HEK293 (cell line): ENCODE measurements around the gene NPAP1.
A peak's percentile ranks its signal among the peaks of the same experiment; 100 is the strongest.

ENCODE experiments used
- CTCF ChIA-PET: fragments of 350-600 bp; formaldehyde crosslinking; extraction: SDS; loops from one replicate; lab custom pipeline; 2021; ENCODE audit warnings: antibody characterized with exemption; lab: Yijun Ruan, JAX
- POLR2A ChIA-PET: fragments of 300-600 bp; formaldehyde crosslinking; extraction: SDS; loops from one replicate; lab custom pipeline; 2020; ENCODE audit warnings: antibody characterized with exemption, inconsistent platforms; lab: Yijun Ruan, JAX
- H3K27ac ChIP-seq: fragments of 200-500 bp; sonication (Bioruptor generic); 2 replicates; pipeline ENCODE4 v1.5.1; 2014; ENCODE audit warnings: low read depth, low read length, control low read depth, inconsistent platforms; ENCODE audit errors: extremely low read depth
- H3K36me3 ChIP-seq, 2 experiments: fragments of 200-500 bp in 1 of 2; sonication (Bioruptor generic) in 1 of 2; 1 replicate in 1 of 2; 2 replicates in 1 of 2; pipeline ENCODE4 v1.5.1; 2014 to 2017; ENCODE audit warnings: inconsistent platforms in 2 of 2, low read length in 2 of 2; ENCODE audit not compliant: control insufficient read depth in 2 of 2, insufficient read depth in 1 of 2
- H3K4me1 ChIP-seq: fragments of 200-500 bp; sonication (Bioruptor generic); 2 replicates; pipeline ENCODE4 v1.5.1; 2014; ENCODE audit warnings: mild to moderate bottlenecking, low read length, inconsistent platforms; ENCODE audit not compliant: control insufficient read depth, insufficient read depth
- H3K4me3 ChIP-seq: 2 replicates; pipeline ENCODE4 v1.5.1; 2011; ENCODE audit warnings: low read depth, mild to moderate bottlenecking, control low read depth, low read length, moderate library complexity
- H3K9me3 ChIP-seq: fragments of 200-500 bp; sonication (Bioruptor generic); 2 replicates; pipeline ENCODE4 v1.5.1; 2014; ENCODE audit warnings: low read depth, low read length, inconsistent platforms; ENCODE audit not compliant: control insufficient read depth, insufficient read depth
- BCL11B ChIP-seq: fragments of 450-650 bp; formaldehyde crosslinking; IDR thresholded peaks from 2 replicates; pipeline ENCODE4 v1.5.1; 2016; ENCODE audit warnings: low read depth, missing biosample characterization, missing genetic modification characterization
- FEZF1 ChIP-seq: fragments of 450-650 bp; formaldehyde crosslinking; IDR thresholded peaks from 2 replicates; pipeline ENCODE4 v1.5.1; 2016; ENCODE audit warnings: missing biosample characterization, missing genetic modification characterization
- GLI2 ChIP-seq: fragments of 450-650 bp; formaldehyde crosslinking; IDR thresholded peaks from 2 replicates; pipeline ENCODE4; 2017; ENCODE audit warnings: missing biosample characterization, missing genetic modification characterization, low read depth, borderline replicate concordance
- MYNN ChIP-seq: fragments of 450-650 bp; formaldehyde crosslinking; IDR thresholded peaks from 2 replicates; pipeline ENCODE4 v1.5.1; 2016; ENCODE audit warnings: missing biosample characterization, missing genetic modification characterization, borderline replicate concordance
- MZF1 ChIP-seq: fragments of 450-650 bp; formaldehyde crosslinking; IDR thresholded peaks from 2 replicates; pipeline ENCODE4 v1.5.1; 2017; ENCODE audit warnings: missing biosample characterization, missing genetic modification characterization, borderline replicate concordance
- PRDM1 ChIP-seq: fragments of 450-650 bp; formaldehyde crosslinking; IDR thresholded peaks from 2 replicates; pipeline ENCODE4; 2016; ENCODE audit warnings: missing biosample characterization, missing genetic modification characterization
- SCRT2 ChIP-seq: fragments of 450-650 bp; formaldehyde crosslinking; IDR thresholded peaks from 2 replicates; pipeline ENCODE4 v1.5.1; 2016; ENCODE audit warnings: missing biosample characterization, missing genetic modification characterization
- YY1 ChIP-seq: fragments of 450-650 bp; formaldehyde crosslinking; IDR thresholded peaks from 2 replicates; pipeline ENCODE4 v1.5.1; 2018; ENCODE audit warnings: missing biosample characterization, missing genetic modification characterization
- ZBTB20 ChIP-seq: fragments of 450-650 bp; formaldehyde crosslinking; IDR thresholded peaks from 2 replicates; pipeline ENCODE4 v1.5.1; 2016; ENCODE audit warnings: missing biosample characterization, missing genetic modification characterization
- ZFP37 ChIP-seq: fragments of 450-650 bp; formaldehyde crosslinking; IDR thresholded peaks from 2 replicates; pipeline ENCODE4 v1.5.1; 2016; ENCODE audit warnings: missing biosample characterization, missing genetic modification characterization
- ZFP41 ChIP-seq: fragments of 450-650 bp; formaldehyde crosslinking; IDR thresholded peaks from 2 replicates; pipeline ENCODE4 v1.5.1; 2016; ENCODE audit warnings: missing biosample characterization, missing genetic modification characterization, borderline replicate concordance
- ZIC2 ChIP-seq: fragments of 450-650 bp; formaldehyde crosslinking; IDR thresholded peaks from 2 replicates; pipeline ENCODE4 v1.5.1; 2016; ENCODE audit warnings: missing biosample characterization, missing genetic modification characterization
- ZNF10 ChIP-seq: fragments of 450-650 bp; formaldehyde crosslinking; IDR thresholded peaks from 2 replicates; pipeline ENCODE4 v1.5.1; 2017; ENCODE audit warnings: missing biosample characterization, missing genetic modification characterization
- ZNF138 ChIP-seq: fragments of 450-650 bp; formaldehyde crosslinking; IDR thresholded peaks from 2 replicates; pipeline ENCODE4 v1.5.1; 2016; ENCODE audit warnings: missing biosample characterization, missing genetic modification characterization, borderline replicate concordance
- ZNF175 ChIP-seq: fragments of 450-650 bp; formaldehyde crosslinking; IDR thresholded peaks from 2 replicates; pipeline ENCODE4 v1.5.1; 2016; ENCODE audit warnings: missing biosample characterization, missing genetic modification characterization
- ZNF223 ChIP-seq: fragments of 450-650 bp; formaldehyde crosslinking; IDR thresholded peaks from 2 replicates; pipeline ENCODE4 v1.5.1; 2016; ENCODE audit warnings: missing biosample characterization, missing genetic modification characterization
- ZNF248 ChIP-seq: fragments of 450-650 bp; formaldehyde crosslinking; IDR thresholded peaks from 2 replicates; pipeline ENCODE4 v1.5.1; 2017; ENCODE audit warnings: missing biosample characterization, missing genetic modification characterization
- ZNF404 ChIP-seq: fragments of 450-650 bp; formaldehyde crosslinking; IDR thresholded peaks from 2 replicates; pipeline ENCODE4 v1.5.1; 2017; ENCODE audit warnings: missing biosample characterization, missing genetic modification characterization
- ZNF416 ChIP-seq: fragments of 450-650 bp; formaldehyde crosslinking; IDR thresholded peaks from 2 replicates; pipeline ENCODE4 v1.5.1; 2016; ENCODE audit warnings: missing biosample characterization, missing genetic modification characterization
- ZNF510 ChIP-seq: fragments of 450-650 bp; formaldehyde crosslinking; IDR thresholded peaks from 2 replicates; pipeline ENCODE4 v1.5.1; 2018; ENCODE audit warnings: mild to moderate bottlenecking, missing genetic modification characterization, missing biosample characterization; ENCODE audit not compliant: insufficient replicate concordance
- ZNF521 ChIP-seq: fragments of 450-650 bp; formaldehyde crosslinking; IDR thresholded peaks from 2 replicates; pipeline ENCODE4 v1.5.1; 2017; ENCODE audit warnings: missing biosample characterization, mild to moderate bottlenecking, missing genetic modification characterization
- ZNF529 ChIP-seq: fragments of 450-650 bp; formaldehyde crosslinking; IDR thresholded peaks from 2 replicates; pipeline ENCODE4 v1.5.1; 2017; ENCODE audit warnings: missing genetic modification characterization, missing biosample characterization; ENCODE audit not compliant: insufficient replicate concordance
- ZNF707 ChIP-seq: fragments of 450-650 bp; formaldehyde crosslinking; IDR thresholded peaks from 2 replicates; pipeline ENCODE4 v1.5.1; 2016; ENCODE audit warnings: missing biosample characterization, missing genetic modification characterization
- ZNF747 ChIP-seq: fragments of 450-650 bp; formaldehyde crosslinking; IDR thresholded peaks from 2 replicates; pipeline ENCODE4 v1.5.1; 2016; ENCODE audit warnings: missing biosample characterization, missing genetic modification characterization
- TF ChIP-seq, protein P1 (sequence below): fragments of 450-650 bp; formaldehyde crosslinking; IDR thresholded peaks from 2 replicates; pipeline ENCODE4 v1.5.1; 2017; ENCODE audit warnings: missing biosample characterization, missing genetic modification characterization
- TF ChIP-seq, protein P2 (sequence below): fragments of 450-650 bp; formaldehyde crosslinking; IDR thresholded peaks from 2 replicates; pipeline ENCODE4 v1.5.1; 2016; ENCODE audit warnings: missing biosample characterization, missing genetic modification characterization
- TF ChIP-seq, protein P3 (sequence below): fragments of 450-650 bp; formaldehyde crosslinking; IDR thresholded peaks from 2 replicates; pipeline ENCODE4 v1.5.1; 2016; ENCODE audit warnings: missing biosample characterization, missing genetic modification characterization, low read depth
- TF ChIP-seq, protein P4 (sequence below): fragments of 450-650 bp; IDR thresholded peaks from 2 replicates; pipeline ENCODE4 v1.5.1; 2018; ENCODE audit warnings: missing biosample characterization, mild to moderate bottlenecking, missing genetic modification characterization

NPAP1 gene

DNA sequence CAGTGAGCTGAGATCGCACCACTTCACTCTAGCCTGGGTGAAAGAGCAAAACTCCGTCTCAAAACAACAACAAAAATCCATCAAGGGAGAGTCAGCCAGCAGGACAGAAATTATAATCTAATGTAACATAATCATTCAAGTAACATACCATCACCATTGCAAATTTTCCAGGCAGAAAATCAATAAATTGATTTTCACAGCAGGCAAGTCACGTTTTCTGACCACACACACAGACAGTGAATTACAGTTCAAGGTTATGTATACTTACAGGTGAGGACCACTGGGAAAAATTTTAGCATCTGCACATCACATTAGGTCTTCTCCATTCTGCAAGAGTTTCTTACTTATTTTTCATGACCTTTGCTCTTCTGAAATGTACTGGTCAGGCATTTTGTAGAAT, 29.9 kb upstream of the NPAP1 start (continued):
- TF ChIP-seq, protein P1, sequence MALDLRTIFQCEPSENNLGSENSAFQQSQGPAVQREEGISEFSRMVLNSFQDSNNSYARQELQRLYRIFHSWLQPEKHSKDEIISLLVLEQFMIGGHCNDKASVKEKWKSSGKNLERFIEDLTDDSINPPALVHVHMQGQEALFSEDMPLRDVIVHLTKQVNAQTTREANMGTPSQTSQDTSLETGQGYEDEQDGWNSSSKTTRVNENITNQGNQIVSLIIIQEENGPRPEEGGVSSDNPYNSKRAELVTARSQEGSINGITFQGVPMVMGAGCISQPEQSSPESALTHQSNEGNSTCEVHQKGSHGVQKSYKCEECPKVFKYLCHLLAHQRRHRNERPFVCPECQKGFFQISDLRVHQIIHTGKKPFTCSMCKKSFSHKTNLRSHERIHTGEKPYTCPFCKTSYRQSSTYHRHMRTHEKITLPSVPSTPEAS (tag by site-specific recombination) = no peak
- TF ChIP-seq, protein P2, sequence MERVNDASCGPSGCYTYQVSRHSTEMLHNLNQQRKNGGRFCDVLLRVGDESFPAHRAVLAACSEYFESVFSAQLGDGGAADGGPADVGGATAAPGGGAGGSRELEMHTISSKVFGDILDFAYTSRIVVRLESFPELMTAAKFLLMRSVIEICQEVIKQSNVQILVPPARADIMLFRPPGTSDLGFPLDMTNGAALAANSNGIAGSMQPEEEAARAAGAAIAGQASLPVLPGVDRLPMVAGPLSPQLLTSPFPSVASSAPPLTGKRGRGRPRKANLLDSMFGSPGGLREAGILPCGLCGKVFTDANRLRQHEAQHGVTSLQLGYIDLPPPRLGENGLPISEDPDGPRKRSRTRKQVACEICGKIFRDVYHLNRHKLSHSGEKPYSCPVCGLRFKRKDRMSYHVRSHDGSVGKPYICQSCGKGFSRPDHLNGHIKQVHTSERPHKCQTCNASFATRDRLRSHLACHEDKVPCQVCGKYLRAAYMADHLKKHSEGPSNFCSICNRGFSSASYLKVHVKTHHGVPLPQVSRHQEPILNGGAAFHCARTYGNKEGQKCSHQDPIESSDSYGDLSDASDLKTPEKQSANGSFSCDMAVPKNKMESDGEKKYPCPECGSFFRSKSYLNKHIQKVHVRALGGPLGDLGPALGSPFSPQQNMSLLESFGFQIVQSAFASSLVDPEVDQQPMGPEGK (tag by site-specific recombination) = no peak
- no peak for TF ChIP-seq MYNN (tag by site-specific recombination)
- no peak for TF ChIP-seq GLI2 (tag by site-specific recombination)
- no peak for TF ChIP-seq ZIC2
- no peak for TF ChIP-seq SCRT2 (tag by site-specific recombination)

DNA sequence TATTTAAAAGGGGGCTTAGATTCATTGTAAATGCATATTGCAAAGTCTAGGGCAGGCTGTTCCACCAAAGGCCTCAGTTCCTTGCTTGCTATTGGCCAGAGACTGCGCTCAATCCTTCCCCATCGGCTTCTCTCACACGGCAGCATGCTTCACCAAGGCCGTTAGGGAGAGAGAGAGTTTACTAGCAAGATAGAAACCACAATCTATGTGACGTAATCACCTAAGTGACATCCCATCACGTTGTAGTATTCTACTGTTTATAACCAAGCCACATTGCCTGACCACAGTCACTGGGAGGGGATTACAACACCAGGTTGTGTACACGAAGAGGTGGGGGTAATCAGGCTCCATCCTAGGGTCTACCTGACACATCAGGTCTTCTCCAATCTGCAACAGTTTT, 16.0 kb upstream of the NPAP1 start:
- no peaks in the 10 kb centered on the region for H3K36me3 ChIP-seq
- H3K4me1 ChIP-seq = no peaks in the 10 kb centered on the region
- CTCF ChIA-PET = no interaction called here
- TF ChIP-seq, protein P3, sequence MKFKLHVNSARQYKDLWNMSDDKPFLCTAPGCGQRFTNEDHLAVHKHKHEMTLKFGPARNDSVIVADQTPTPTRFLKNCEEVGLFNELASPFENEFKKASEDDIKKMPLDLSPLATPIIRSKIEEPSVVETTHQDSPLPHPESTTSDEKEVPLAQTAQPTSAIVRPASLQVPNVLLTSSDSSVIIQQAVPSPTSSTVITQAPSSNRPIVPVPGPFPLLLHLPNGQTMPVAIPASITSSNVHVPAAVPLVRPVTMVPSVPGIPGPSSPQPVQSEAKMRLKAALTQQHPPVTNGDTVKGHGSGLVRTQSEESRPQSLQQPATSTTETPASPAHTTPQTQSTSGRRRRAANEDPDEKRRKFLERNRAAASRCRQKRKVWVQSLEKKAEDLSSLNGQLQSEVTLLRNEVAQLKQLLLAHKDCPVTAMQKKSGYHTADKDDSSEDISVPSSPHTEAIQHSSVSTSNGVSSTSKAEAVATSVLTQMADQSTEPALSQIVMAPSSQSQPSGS = peak; percentile 58; the same call in 1 of the 2 replicates
- TF ChIP-seq, protein P4, sequence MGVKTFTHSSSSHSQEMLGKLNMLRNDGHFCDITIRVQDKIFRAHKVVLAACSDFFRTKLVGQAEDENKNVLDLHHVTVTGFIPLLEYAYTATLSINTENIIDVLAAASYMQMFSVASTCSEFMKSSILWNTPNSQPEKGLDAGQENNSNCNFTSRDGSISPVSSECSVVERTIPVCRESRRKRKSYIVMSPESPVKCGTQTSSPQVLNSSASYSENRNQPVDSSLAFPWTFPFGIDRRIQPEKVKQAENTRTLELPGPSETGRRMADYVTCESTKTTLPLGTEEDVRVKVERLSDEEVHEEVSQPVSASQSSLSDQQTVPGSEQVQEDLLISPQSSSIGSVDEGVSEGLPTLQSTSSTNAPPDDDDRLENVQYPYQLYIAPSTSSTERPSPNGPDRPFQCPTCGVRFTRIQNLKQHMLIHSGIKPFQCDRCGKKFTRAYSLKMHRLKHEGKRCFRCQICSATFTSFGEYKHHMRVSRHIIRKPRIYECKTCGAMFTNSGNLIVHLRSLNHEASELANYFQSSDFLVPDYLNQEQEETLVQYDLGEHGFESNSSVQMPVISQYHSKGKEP (tag by site-specific recombination) = no peak
- no peak overlapping the region for H3K27ac ChIP-seq
- POLR2A ChIA-PET = no interaction called here
- no peaks in the 10 kb centered on the region for H3K9me3 ChIP-seq
- H3K4me3 ChIP-seq = no peak overlapping the region

DNA sequence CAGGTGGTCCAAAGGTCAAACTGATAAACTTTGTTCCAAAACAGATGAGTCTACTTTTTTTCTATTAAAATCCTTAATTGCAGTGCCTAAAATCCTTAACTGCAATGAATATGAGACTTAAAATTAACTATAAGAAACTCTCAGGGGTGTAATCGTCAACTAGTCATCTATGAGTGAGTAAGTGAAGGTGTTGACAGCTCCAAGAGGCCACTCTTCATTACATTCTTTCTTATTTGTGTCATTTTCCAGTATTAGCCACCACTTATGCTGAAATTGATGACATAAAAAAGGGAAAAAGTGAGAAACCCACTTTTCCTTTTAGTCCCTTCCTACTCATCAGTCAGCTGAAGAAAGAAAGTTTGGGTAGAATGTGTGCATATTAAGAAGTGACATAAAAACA, 12.6 kb upstream of the NPAP1 start:
- no peak for TF ChIP-seq ZNF747 (tag by site-specific recombination)
- no peak for TF ChIP-seq ZNF529 (tag by site-specific recombination)
- TF ChIP-seq PRDM1 = no peak
- no peak for TF ChIP-seq MZF1
- no peak for TF ChIP-seq ZFP37
- no peak for TF ChIP-seq ZNF510
- TF ChIP-seq ZNF248 (tag by site-specific recombination) = no peak
- H3K36me3 ChIP-seq = no peaks in the 10 kb centered on the region
- no peak overlapping the region for H3K27ac ChIP-seq
- no peaks in the 10 kb centered on the region for H3K9me3 ChIP-seq
- no peaks in the 10 kb centered on the region for H3K4me1 ChIP-seq
- no peak overlapping the region for H3K4me3 ChIP-seq
- ChIA-PET CTCF (no interaction called here), POLR2A (no interaction called here)

DNA sequence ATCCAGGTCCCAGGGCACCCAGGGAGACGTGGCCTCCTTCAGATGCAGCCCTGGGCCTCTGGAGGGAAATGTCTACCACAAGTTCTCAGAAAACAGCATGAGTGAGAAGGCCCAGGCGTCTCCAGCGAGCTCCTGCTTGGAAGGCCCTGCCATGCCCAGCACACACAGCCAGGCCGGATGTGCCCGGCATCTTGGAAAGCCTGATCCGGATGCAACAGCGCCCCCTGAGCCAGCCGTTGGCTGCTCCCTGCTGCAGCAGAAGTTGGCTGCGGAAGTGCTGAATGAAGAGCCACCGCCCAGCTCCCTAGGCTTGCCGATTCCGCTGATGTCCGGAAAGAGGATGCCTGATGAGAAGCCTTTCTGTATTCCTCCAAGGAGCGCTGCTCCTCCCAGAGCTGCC, 856 bp downstream of the NPAP1 start:
- ChIA-PET CTCF (no interaction called here), POLR2A (no interaction called here)
- Histone ChIP-seq H3K27ac (no peak overlapping the region), H3K36me3 (no peaks in the 10 kb centered on the region), H3K4me3 (no peak overlapping the region), H3K4me1 (no peaks in the 10 kb centered on the region), H3K9me3 (no peaks in the 10 kb centered on the region)
- TF ChIP-seq ZNF521 (tag by site-specific recombination) (no peak), ZNF416 (tag by site-specific recombination) (no peak), FEZF1 (tag by site-specific recombination) (no peak), ZNF707 (tag by site-specific recombination) (no peak), ZBTB20 (tag by site-specific recombination) (no peak), BCL11B (tag by site-specific recombination) (no peak), ZFP41 (tag by site-specific recombination) (no peak), ZNF223 (no peak), ZNF10 (tag by site-specific recombination) (no peak), YY1 (no peak), ZNF175 (tag by site-specific recombination) (no peak), ZNF138 (tag by site-specific recombination) (no peak), ZNF404 (no peak)
